Vagina (tissue), 2 donors: ENCODE results near the gene RAP1GDS1.
"Not testable (repeated sequence)": the region's sequence is repeated elsewhere in the genome, so short reads cannot be mapped to it uniquely, and the experiment has no call there.

Experiments
- CTCF ChIP-seq, 3 experiments: fragments of 450-650 bp in 2 of 3; fragments of 200-600 bp in 1 of 3; sonication (generic) in 1 of 3; IDR thresholded peaks; one replicate each; pipeline ENCODE4 v1.5.1; 2017 to 2019; ENCODE audit warnings: antibody characterized with exemption in 3 of 3, mild to moderate bottlenecking in 2 of 3, moderate library complexity in 2 of 3
- POLR2A ChIP-seq, 2 donors: fragments of 450-650 bp; IDR thresholded peaks; one replicate each; pipeline ENCODE4 v1.6.1; 2017; ENCODE audit warnings: antibody characterized with exemption in 2 of 2, mild to moderate bottlenecking in 2 of 2, moderate library complexity in 2 of 2

- TF ChIP-seq CTCF, POLR2A (IDR thresholded peaks at IDR 0.05): not testable (repeated sequence)
These were observed 105.1 kb downstream of the RAP1GDS1 start for GRCh38 chr4:98366275-98366674.
